GM23248 (cell line): ENCODE results near the gene YTHDF1. TPM values are rescaled to one million over a fixed set of nuclear protein-coding genes. Genes with fewer than 3 reads are reported as not detected.
A peak's percentile ranks its signal among the peaks of the same experiment; 100 is the strongest.

Experiments
- DNase-seq: peaks from one replicate; pipeline ENCODE4 v3.0.0-alpha.2; 2015
- H2AFZ ChIP-seq: fragments of 200-600 bp; sonication (generic); 2 replicates; pipeline ENCODE4 v1.6.1; 2016; ENCODE audit warnings: antibody characterized with exemption
- H3F3A ChIP-seq: fragments of 200-600 bp; sonication (generic); 2 replicates; pipeline ENCODE4 v1.6.1; 2016; ENCODE audit warnings: mild to moderate bottlenecking, antibody characterized with exemption, mixed run types; ENCODE audit not compliant: insufficient read depth
- H3K27ac ChIP-seq: fragments of 200-600 bp; sonication (generic); 2 replicates; pipeline ENCODE4 v1.5.1; 2016; ENCODE audit warnings: mild to moderate bottlenecking
- H3K27me3 ChIP-seq: fragments of 200-600 bp; sonication (generic); replicated peaks from 2 replicates; pipeline ENCODE4 v1.6.1; 2016; ENCODE audit warnings: mild to moderate bottlenecking; ENCODE audit not compliant: insufficient read depth
- H3K36me3 ChIP-seq: fragments of 200-600 bp; sonication (generic); 2 replicates; pipeline ENCODE4 v1.6.1; 2016; ENCODE audit warnings: low read depth, mild to moderate bottlenecking
- H3K4me1 ChIP-seq: fragments of 200-600 bp; sonication (generic); 2 replicates; pipeline ENCODE4 v1.6.1; 2016; ENCODE audit warnings: mild to moderate bottlenecking; ENCODE audit not compliant: insufficient read depth
- H3K4me2 ChIP-seq: fragments of 200-600 bp; sonication (generic); one replicate; pipeline ENCODE4 v1.6.1; 2016; ENCODE audit warnings: mild to moderate bottlenecking; ENCODE audit not compliant: unreplicated experiment
- H3K4me3 ChIP-seq: fragments of 200-600 bp; sonication (generic); 2 replicates; pipeline ENCODE4 v1.5.1; 2016; ENCODE audit warnings: mild to moderate bottlenecking
- H3K79me2 ChIP-seq: fragments of 200-600 bp; sonication (generic); 2 replicates; pipeline ENCODE4 v1.6.1; 2016; ENCODE audit warnings: mild to moderate bottlenecking; ENCODE audit not compliant: insufficient read depth
- H3K9ac ChIP-seq: fragments of 200-600 bp; sonication (generic); 2 replicates; pipeline ENCODE4 v1.6.1; 2016; ENCODE audit warnings: mild to moderate bottlenecking
- H3K9me2 ChIP-seq: fragments of 200-600 bp; sonication (generic); 2 replicates; pipeline ENCODE4 v1.6.1; 2016; ENCODE audit warnings: mixed run types, mild to moderate bottlenecking, moderate library complexity; ENCODE audit not compliant: insufficient read depth
- H3K9me3 ChIP-seq: fragments of 200-600 bp; sonication (generic); one replicate; pipeline ENCODE4 v1.6.1; 2017; ENCODE audit warnings: low read depth
- H4K20me1 ChIP-seq: fragments of 200-600 bp; sonication (generic); 2 replicates; pipeline ENCODE4 v1.6.0; 2016; ENCODE audit not compliant: insufficient read depth
- EZH2 ChIP-seq: fragments of 200-600 bp; sonication (generic); IDR thresholded peaks from 2 replicates; pipeline ENCODE4 v1.6.1; 2018; ENCODE audit warnings: antibody characterized with exemption, mild to moderate bottlenecking; ENCODE audit not compliant: insufficient read depth, poor library complexity, severe bottlenecking
- EZH2phosphoT487 ChIP-seq: fragments of 200-600 bp; sonication (generic); IDR thresholded peaks from 2 replicates; pipeline ENCODE4 v1.6.1; 2018; ENCODE audit warnings: antibody characterized with exemption, moderate library complexity, mild to moderate bottlenecking, low read depth; ENCODE audit not compliant: insufficient read depth
- WGBS, 2 experiments: methylation state at CpG; one replicate each; pipeline ENCODE4 v1.1.6; 2015 to 2017; ENCODE audit warnings: low lambda C conversion rate in 2 of 2, low coverage in 1 of 2; ENCODE audit errors: missing lambda C conversion rate in 2 of 2; 5-methylcytosine and 5-hydroxymethylcytosine counted together
- in situ Hi-C: fragments of 300-500 bp; cut with MboI; formaldehyde crosslinking; loops from 2 replicates; pipeline ENCODE4 v1.15.0; 2020
- polyA plus RNA-seq: library from polyadenylated mRNA; unstranded; fragments of >200 nt; fragmentation: Nextera tagmentation; extraction: Ambion mirVana; gene quantifications from 2 replicates; pipeline ENCODE4 v1.2.1, GENCODE V29; 2016
- total RNA-seq: library from RNA; depleted of rRNA; stranded (reverse); fragments of >200 nt; shearing (Covaris generic); gene quantifications from 2 replicates; pipeline ENCODE4 v1.2.3, GENCODE V29; 2014

Gene YTHDF1
- total and polyA plus RNA-seq, 2 experiments from 2014 or later = 16.7 to 20.4 TPM

- no peaks in the 10 kb centered on the region for H3K79me2 ChIP-seq
- no peaks in the 10 kb centered on the region for H4K20me1 ChIP-seq
- no peak overlapping the region for H3K4me3 ChIP-seq
- H3F3A ChIP-seq = no peaks in the 10 kb centered on the region
- H2AFZ ChIP-seq = no peak overlapping the region
- TF ChIP-seq EZH2 (no peak), EZH2phosphoT487 (no peak)
- DNase-seq = no peak
- no peaks in the 10 kb centered on the region for H3K36me3 ChIP-seq
- peaks cover 10% of the 10 kb centered on the region; the same call in 1 of the 2 replicates for H3K27me3 ChIP-seq
- H3K4me1 ChIP-seq = no peaks in the 10 kb centered on the region; the same call in 1 of the 2 replicates
- no peak overlapping the region for H3K4me2 ChIP-seq
- no peak overlapping the region for H3K9ac ChIP-seq
- in situ Hi-C loops = no loop called here
- H3K27ac ChIP-seq = no peak overlapping the region
- H3K9me2 ChIP-seq = no peaks in the 10 kb centered on the region
- no peaks in the 10 kb centered on the region for H3K9me3 ChIP-seq
- 75 to 80% methylated on average over 8 of the region's 8 CpGs for WGBS, 2 experiments
These were observed 29.8 kb downstream of the YTHDF1 start for GRCh38 chr20:63186084-63186483.

DNA sequence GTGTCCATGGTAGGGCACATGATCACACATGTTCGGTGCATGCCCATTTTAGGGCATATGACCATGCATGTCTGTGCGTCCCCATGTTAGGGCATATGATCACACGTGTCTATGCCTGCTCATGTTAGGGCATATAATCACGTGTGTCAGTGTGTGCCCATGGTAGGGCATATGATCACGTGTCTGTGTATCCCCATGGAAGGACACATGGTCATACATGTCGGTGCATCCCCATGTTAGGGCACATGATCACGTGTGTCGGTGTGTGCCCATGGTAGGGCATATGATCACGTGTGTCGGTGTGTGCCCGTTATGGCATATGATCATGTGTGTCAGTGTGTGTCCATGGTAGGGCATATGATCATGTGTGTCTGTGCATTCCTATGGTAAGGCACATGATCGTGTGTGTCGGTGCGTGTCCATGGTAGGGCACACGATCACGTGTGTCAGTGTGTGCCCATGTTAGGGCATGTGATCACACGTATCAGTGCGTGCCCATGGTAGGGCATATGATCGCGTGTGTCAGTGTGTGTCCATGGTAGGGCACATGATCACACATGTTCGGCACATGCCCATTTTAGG is 30.6 kb downstream of the YTHDF1 start:
- Histone ChIP-seq H3K27ac (no peak overlapping the region), H3K79me2 (no peaks in the 10 kb centered on the region), H3K9me2 (no peaks in the 10 kb centered on the region), H3K27me3 (peaks cover 10% of the 10 kb centered on the region; the same call in 1 of the 2 replicates), H3K4me1 (no peaks in the 10 kb centered on the region; the same call in 1 of the 2 replicates), H3K36me3 (no peaks in the 10 kb centered on the region), H3K9ac (no peak overlapping the region), H3K4me2 (no peak overlapping the region), H3F3A (no peaks in the 10 kb centered on the region), H3K4me3 (no peak overlapping the region), H2AFZ (no peak overlapping the region), H4K20me1 (no peaks in the 10 kb centered on the region), H3K9me3 (no peaks in the 10 kb centered on the region)
- TF ChIP-seq EZH2phosphoT487 (no peak), EZH2 (no peak)
- DNase-seq = no peak
- 87 to 90% methylated on average over 21 of the region's 21 CpGs for WGBS, 2 experiments
- in situ Hi-C loops = no loop called here

DNA sequence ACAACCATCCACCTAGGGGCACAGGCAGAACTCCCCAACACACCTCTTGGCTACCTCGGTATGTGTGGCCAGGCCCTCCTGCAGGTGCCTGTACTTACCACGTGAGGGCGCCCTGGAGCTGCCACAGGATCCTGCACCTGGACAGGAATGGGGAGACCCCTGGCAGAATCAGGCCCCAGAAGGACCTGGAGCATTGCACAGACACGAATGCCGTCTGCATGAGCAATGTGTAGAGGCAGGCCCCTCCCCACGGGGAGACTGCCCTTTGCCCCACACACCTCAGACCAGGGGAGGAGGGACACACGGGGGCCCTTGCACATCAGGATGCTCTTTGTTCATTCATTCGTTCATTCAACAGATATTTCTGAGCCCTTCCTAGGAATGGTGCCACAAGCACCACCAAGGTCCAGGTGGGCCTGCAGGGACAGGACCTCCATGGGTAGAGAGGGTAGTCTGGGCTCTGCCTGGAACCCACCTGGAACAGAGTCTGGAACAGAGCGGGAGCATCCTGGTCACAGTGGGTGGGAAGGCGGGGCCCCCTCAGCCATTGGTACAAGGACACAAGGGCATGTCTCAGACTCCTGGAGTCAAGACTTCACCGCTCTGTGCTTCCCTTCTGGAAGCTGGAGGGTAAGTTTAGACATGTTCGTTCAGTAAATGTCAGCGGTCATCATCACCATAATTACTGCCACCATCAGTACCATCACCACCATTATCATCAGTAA is 32.3 kb downstream of the YTHDF1 start:
- no peaks in the 10 kb centered on the region; the same call in 1 of the 2 replicates for H3K4me1 ChIP-seq
- no peak for TF ChIP-seq EZH2phosphoT487
- no peak for TF ChIP-seq EZH2
- H4K20me1 ChIP-seq = no peaks in the 10 kb centered on the region
- no peaks in the 10 kb centered on the region for H3K9me3 ChIP-seq
- H3K9me2 ChIP-seq = no peaks in the 10 kb centered on the region
- no peaks in the 10 kb centered on the region for H3K36me3 ChIP-seq
- DNase-seq = peak; percentile 53
- H3K27ac ChIP-seq = no peak overlapping the region
- no peak overlapping the region for H2AFZ ChIP-seq
- H3K27me3 ChIP-seq = peaks cover 10% of the 10 kb centered on the region; the same call in 1 of the 2 replicates
- no peak overlapping the region for H3K4me3 ChIP-seq
- no peaks in the 10 kb centered on the region for H3K79me2 ChIP-seq
- H3F3A ChIP-seq = no peaks in the 10 kb centered on the region
- WGBS, 2 experiments = 36 to 43% methylated on average over 13 of the region's 13 CpGs
- no peak overlapping the region for H3K9ac ChIP-seq
- H3K4me2 ChIP-seq = no peak overlapping the region
- in situ Hi-C loops = no loop called here

DNA sequence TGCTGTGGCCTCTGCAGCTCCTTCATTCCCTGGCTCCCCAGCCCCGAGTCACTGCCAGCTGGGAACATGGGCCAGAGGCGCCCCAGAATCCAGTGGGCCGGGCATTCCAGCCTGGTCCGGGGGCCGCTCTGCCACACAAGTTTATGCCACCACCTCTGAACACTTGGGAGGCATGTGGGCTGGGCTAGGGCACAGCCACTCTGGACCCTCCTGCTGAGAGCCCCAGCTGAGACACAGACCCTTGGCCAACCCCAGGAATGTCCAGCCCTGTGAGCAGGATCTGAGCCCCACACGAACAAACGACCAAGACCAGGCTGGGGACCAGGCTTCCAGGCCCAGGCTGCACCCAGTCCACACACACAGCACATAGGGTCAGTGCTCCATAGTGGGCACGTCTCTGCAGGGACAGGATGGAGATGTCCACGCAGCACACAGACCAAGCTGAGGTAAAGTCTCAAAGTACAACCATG is 33.0 kb downstream of the YTHDF1 start:
- no peak for TF ChIP-seq EZH2
- in situ Hi-C loops = no loop called here
- 22 to 24% methylated on average over 9 of the region's 9 CpGs for WGBS, 2 experiments

More for the DNA sequence above, 33.0 kb downstream of the YTHDF1 start:
- Histone ChIP-seq H3K4me1 (no peaks in the 10 kb centered on the region; the same call in 1 of the 2 replicates), H3F3A (no peaks in the 10 kb centered on the region), H3K27ac (no peak overlapping the region), H3K36me3 (no peaks in the 10 kb centered on the region), H3K9me2 (no peaks in the 10 kb centered on the region), H2AFZ (no peak overlapping the region), H3K4me3 (no peak overlapping the region), H3K4me2 (no peak overlapping the region), H3K27me3 (peaks cover 16% of the 10 kb centered on the region), H4K20me1 (no peaks in the 10 kb centered on the region), H3K9me3 (no peaks in the 10 kb centered on the region), H3K79me2 (no peaks in the 10 kb centered on the region), H3K9ac (no peak overlapping the region)
- DNase-seq = no peak
